NCI-H2227 (cell line): ENCODE results near the gene MICAL3.

ENCODE experiments used
- DNase-seq: peaks from one replicate; lab custom pipeline; 2025; ENCODE audit not compliant: unreplicated experiment; lab: John Stamatoyannopoulos, UW

The MICAL3 gene

DNA sequence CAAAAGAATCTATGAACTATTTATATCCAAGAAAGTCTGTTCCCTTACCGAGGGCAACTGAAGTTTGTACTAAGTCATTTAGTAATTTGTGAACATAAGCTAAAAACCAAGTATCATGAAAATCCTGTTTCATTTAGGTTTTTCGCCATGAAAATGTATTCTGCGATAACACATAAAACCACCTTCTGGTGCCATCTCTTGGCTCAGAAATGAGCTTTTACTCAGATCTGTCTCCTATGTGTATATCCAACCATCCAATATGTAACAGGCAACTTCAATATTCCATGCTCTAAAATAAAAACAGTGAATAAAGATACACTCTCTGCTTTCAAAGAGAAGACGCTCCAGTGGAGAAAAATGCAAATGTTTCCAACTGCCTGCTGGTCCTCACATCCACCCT, 132.0 kb downstream of the MICAL3 start:
- no peak for DNase-seq

DNA sequence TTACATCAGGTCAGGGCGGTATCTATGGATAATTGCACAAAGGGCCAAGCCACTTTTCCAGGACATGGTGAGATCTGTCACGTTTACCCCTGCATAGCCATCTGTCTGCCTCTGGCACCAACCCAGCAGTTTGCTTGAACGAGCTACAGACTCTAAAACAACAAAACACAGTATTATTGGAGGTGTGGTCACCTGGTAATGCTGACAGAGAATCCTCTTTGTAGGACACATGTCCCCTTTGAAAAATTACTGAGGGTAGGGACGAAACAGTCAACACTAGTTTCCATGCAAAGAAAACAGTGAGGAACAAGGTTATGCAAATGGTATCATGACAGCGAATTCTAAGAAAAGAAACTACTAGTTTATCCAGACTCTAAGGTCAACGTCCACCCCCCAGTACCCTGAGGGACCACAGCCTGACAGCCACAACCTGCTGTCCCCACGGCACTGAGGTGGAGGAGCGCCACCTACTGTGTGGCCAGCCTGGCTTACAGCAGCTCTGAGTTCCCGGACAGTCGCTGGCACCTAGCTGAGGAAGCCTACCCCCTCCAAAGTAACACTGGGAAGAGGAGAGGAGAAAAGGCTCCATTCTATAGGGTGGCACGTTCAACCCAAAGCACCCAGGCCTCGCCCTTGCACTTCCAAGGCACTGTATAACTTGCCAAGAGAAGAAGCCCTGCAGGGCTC, 132.7 kb downstream of the MICAL3 start:
- DNase-seq: no peak

DNA sequence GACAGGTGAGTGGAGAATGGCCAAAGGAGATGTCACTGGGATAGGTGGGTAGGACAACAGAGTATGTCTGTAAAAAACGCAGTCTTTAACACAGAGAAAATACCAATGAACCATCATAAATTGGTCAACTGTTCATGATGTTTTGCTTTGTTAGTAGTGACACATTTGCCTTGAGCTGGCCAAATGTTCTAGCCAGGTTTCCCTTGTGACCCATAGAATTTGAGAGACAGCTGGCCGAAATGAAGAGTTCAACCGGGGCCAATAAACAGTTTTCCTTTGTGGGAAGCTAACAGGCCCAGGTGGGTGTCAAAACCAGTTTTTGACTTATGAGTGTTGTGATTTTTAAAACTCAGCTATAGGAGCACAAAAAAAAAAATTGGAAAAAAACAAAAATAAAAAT, 133.5 kb downstream of the MICAL3 start:
- DNase-seq: no peak

DNA sequence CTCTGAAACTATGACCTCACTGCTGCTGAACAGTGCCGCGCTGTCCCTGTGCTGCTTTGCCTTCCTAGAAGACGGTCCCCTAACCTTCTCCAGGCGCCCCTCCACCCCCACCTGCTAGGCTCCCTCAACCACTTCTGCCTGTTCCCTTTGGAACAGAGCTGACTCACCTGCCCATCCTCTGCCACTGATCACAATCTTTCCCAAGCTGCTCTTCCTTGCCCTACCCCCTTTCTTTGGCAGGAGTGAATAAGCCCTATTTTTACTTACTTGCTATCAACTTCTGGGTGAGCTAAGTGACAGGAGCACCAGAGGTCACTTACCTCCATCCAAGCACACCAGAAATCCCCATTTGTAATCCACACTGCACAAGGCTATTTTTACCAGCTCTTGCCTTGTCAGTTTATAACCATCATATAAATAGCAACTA, 134.1 kb downstream of the MICAL3 start:
- DNase-seq: no peak

DNA sequence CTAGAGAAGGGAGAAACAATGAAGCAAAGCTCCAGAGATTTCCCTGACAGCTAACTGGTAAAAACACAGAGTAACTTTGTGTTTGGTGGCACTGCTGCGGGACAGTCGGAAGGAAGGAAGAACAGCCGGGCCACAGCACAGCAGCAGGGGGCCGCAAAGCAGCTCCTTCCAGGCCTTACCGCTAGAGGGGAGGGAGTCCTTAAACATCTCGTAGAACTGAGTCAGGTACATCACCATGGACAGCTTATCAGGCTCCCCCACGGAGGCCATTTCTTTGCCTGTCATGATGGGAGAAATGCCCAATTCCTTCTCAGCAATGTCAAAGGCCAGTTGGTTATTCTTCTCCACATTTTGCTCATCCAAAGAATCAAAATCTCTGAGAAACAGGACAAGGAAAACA, 135.5 kb downstream of the MICAL3 start:
- DNase-seq: no peak

DNA sequence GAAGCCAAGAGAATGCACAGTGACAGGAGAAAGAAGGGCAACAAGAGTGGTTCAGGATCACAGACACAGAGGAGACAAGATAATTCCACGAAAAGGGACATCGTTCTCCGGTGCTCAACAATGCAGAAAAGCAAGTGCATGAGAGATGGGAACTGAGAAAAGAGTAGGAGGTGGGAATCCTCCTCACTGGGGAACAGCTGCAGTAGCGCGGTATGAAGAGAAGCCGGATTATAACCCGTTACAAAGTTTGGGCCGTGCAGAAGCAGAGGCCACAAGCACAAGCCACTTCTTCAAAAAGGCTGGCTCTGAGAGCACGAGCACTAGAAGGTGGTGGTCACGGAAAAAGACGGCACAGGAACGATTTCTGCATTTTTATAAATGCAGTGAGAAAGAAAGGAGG, 135.9 kb downstream of the MICAL3 start:
- no peak for DNase-seq

DNA sequence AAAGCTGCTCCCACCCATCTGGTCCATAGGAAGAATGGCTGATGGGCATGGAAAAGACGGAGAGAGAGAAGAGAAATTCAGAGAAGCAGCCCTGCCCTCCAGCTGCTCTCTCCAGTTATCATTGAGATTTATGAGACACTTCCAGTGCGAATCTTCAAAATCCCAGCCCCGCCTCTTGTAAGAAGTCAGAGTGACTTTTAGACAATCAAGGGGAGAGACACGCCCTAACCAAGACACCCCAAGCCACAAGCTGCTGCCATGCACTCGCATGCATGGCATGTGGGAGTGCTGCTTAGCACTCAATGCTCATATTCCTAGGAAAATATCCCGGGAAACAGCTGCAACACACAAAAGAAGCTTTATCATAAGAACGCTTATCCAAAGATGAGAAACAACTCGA, 139.5 kb downstream of the MICAL3 start:
- no peak for DNase-seq

DNA sequence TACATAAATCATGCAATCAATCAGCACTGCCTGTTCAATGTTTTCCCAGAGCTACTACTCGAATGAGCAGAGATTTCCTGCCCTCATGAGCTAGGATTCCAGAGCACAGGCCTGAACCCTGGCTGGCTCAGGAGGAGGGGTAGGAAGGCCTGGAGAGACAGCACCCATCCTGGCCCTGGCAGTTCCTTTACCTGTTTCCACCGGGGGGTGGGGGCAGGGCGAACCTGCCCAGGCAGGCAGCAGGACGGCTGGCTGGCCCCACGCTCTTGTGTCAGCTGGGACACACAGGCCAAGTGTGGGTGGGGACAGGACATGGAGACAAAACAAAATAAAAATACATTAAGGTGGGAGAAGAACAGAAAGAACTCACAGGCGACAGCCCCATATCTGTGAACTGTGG, 140.3 kb downstream of the MICAL3 start:
- DNase-seq: no peak

DNA sequence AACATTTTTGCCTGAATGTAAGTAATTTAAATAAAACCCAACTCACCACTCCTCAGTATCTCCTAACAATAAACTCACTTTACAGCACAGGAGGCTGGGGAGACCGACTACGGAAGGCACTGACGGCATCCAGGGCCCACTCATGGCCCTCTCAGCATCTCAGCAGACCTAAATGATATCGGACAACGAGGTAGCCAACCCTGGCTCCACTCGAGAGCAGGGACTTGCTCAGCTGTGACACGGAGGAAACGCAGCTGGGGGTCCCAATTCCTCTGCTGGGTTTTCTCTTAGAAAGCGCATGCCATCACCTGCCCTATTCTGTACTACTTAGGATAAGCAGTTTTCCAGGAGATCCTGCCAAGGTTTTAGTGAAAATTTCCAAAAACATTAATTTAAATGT, 141.0 kb downstream of the MICAL3 start:
- DNase-seq: no peak

DNA sequence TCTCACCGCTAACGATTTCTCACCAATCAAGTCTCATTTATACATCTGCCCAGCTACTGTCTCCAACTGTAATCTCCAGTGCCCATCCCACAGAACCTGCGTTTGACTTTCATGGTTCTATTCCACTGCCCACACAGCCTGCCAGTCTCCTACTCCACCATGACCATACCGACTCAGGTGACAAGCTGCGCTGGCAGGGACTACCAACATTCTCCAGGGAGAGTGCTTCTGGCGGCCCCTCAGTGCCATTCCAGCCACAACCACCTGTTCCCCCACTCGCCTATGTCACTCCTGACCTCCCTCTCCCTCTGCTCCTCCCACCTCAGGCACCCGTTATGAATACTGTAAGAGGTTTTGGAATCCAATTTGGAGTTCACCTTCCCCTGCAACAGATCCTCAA, 141.6 kb downstream of the MICAL3 start:
- DNase-seq: no peak

DNA sequence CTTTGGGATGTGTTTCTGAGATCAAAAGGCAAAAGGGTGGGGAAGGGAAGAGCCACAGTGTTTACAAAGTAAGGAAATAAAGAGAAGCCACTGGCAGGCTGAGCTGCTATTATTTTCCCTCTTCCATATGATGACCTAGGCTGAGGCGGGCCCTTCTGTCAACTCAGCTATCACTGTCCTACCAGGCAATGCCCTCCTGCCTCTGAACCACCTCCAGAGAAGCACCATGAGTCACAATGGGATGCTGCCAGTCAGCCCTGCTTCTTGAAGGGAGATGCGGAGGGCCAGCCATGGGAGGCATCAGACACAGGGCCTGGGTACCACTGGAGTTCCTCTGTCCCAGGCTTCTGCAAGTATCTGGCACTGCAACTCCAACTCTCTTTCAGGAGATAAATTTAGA, 142.2 kb downstream of the MICAL3 start:
- DNase-seq: no peak

DNA sequence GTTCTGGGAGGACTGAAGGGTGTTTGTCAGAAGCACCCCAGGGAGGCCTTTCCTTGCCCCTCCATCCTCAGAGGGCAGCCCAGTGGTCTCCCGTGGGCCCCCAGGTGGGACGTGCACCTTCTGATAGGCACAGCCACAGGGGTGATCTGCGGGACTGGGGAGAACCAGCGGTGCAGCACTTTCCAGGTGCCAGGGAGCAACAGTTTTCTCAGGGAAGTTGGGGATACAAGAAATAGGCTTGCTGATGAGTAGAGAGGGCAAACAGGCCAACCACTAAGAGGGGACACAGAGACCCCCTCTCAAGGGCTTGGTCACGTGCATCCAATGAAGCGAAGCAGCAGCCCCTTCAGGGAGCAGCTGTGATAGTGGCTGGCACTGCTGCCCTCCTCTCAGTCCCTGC, 143.0 kb downstream of the MICAL3 start:
- DNase-seq: no peak

DNA sequence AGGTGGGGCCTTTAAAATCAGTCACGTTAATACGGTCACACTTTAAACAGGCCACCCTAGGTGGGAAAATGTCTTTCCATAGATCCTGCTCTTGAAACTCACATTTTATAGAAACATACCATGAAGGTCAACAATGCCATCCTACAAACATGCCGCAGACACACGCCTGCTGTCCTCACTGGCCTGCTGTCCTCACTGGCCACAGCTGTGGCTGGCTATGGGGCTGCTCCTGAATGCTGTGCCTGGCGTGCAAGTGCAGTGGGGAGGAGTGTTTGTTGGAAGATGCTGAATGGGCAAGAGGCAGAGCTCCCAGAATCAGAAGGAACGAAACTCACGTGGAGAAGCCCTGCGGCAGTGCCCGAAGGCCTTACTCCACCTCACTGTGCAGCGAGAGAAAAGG, 143.9 kb downstream of the MICAL3 start:
- DNase-seq: no peak

DNA sequence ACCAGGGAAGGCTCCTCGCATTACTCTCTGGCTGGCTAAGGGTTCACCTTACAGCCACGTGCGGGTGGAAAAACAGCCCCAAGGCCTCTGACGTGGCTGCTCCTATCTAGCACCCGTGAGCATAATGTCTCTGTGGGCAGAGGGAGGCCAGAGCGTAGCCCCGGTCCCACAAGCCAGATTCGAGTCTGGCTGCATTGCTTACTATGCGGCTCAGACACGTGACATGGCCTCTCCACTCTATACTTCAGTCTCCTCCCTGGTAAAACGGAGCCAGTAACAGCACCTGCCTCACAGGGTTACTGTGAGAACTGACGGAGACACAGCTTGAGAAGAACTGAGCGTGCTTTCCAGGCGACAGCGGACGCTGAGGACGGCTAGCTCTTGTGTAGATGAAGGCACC, 144.3 kb downstream of the MICAL3 start:
- no peak for DNase-seq

DNA sequence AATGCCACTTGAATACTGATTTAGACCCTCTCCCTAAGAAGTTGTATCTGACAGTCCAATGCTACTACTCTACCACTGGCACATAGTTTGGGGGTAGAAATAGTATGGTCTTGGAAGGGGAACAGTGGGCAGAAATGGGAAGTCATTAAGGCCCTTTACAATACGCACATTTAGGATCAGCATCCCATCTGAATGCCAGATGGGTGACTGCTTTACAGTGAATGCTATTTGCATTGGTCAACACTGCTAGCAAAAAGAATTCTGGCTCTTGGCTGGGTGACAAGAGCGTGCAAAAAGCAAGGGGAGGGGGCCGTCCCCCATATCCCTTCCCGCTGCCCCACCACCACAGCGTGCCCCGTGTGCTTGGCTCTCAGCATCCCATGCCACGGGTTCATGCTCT, 145.4 kb downstream of the MICAL3 start:
- DNase-seq: no peak

DNA sequence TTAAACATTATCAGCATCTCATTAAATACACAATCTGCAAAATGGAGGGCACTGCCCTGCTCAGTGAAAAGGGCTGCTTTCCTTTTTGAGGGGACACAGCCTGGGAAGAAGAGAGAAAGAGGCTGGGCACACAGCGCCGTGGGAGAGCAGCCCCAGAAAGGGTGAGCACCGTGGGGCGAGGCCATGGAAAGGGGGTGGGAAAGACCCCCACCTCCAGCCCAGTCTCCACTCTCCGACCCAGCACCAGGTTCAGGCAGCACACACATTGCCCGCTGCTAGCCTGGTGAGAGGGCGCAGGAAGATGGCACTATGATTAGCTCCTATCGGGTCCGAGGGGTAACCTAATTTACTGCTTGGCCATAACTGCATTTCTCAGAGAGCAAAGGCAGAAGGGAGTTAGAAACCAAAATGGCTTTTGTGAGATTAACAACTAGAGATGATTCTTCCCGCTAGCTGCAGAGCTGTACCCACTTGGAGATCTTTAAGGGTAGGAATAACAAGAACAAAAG, 146.1 kb downstream of the MICAL3 start:
- DNase-seq: no peak

DNA sequence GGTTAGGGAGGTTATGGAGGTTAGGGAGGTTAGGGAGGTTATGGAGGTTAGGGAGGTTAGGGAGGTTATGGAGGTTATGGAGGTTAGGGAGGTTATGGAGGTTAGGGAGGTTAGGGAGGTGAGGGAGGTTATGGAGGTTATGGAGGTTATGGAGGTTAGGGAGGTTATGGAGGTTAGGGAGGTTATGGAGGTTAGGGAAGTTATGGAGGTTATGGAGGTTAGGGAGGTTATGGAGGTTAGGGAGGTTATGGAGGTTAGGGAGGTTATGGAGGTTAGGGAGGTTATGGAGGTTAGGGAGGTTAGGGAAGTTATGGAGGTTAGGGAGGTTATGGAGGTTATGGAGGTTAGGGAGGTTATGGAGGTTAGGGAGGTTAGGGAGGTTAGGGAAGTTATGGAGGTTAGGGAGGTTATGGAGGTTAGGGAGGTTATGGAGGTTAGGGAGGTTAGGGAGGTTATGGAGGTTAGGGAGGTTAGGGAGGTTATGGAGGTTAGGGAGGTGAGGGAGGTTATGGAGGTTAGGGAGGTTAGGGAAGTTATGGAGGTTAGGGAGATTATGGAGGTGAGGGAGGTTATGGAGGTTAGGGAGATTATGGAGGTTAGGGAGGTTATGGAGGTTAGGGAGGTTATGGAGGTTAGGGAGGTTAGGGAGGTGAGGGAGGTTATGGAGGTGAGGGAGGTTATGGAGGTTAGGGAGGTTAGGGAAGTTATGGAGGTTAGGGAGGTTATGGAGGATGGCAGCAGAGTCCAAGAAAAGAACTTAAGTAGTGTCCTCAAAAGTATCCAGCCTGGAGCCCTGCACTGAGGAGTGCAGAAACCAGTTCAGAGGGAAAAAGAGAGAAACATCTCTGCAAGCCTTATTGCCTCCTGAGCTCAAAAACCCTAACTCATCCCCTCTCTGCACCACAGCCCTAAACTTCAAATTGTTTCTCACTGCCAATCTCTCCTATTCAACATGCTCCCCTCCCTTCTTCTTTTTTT, 147.2 kb downstream of the MICAL3 start:
- DNase-seq: peak; percentile 31

DNA sequence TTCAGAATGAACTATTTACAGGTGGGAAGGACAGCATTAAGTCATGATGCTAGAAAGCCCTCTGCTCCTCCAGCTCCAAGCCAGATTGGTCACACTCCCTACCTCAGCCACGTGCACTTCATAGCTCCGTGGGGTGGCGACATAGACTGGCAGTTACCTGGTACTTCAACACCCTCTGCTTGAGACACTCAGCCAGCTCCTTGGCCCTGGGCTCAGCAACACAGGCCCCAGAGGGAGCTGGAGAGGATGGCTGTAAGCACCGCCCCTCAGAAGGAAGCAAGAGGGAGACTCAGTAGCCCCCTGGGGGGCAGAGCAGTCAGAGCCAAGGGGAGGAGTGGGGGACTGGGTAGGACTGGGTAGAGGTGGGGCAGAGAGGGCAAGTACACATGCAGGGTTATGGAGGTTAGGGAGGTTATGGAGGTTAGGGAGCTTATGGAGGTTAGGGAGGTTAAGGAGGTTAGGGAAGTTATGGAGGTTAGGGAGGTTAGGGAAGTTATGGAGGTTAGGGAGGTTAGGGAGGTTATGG, 148.0 kb downstream of the MICAL3 start:
- DNase-seq: peak; percentile 23

DNA sequence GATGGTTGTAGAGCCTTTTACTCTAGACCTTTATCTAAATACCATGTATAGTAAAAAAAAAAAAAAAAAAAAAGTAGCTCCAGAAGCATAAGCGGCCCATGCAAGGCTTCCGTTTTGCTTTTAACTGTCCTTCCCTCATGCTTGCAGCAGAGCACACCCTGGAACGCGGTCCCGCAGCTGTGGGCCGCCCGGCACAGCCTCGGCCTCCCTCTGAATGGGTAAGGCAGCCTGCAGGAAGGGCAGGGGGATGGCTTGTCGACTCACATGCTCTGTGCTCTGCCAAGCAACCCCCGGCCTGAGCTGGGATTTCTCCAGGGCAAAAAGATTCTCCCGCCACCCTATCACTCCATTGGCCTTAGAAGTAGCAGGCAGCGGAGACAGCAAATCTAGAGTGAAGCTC, 148.7 kb downstream of the MICAL3 start:
- DNase-seq: no peak

DNA sequence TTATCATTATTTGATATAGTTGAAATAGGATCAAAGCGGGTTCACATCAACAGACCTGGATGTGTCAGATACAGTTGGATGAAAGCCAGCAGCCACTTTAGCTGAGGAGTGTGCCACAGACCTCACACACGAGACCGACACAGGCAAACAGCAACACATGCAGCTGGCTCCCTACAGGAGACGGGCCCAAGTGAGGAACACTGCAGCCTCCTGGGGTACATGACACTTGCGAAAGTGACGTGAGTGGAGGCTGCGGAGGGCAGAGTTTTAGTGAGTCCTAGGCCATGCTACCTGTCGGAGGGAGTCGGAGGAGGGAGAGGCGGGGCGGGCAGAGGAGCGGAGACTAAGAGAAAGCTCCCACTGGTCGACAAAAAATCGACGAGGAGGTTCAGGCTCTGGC, 149.2 kb downstream of the MICAL3 start:
- DNase-seq: no peak

DNA sequence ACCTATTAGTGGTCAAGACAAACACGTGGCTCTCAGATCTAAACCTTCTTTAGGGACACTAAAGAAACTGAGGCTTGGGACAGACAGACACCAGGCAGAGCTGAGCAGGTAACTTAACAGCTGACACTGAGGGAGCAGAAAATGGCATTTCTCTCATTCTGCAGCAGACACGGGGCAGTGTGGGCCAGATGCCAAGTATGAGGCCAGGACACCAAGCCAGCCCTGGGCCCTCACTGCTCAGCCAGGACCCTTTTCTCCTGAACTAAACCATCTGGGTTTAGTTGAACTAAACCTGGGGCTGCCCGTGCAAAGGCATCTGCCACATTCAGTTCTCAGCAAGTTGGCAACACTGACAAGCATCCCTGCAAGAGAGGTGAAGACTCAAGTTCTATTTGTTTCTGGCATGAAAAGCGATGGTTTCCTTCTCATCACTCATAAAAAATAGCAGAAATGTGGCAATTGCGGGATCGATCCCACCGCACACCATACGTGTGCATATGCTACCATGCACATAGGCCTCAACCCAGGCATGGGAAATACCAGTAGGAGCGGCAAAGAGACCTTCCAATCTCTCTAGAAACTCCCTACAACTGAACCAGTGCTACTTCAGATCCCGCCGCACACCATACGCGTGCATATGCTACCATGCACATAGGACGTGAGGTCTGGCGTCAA, 150.0 kb downstream of the MICAL3 start:
- DNase-seq: no peak
